Neural crest cell (in vitro differentiated cells): ENCODE results near the gene ZDHHC8. TPM values are rescaled to one million over a fixed set of nuclear protein-coding genes. Genes with fewer than 3 reads are reported as not detected.

Experiments
- DNase-seq: peaks from one replicate; pipeline ENCODE4 v3.0.0; 2021; ENCODE audit warnings: low read depth, mixed read lengths, low spot score
- H3K27ac Mint-ChIP-seq: one replicate; pipeline ENCODE4 v1.8.0; 2021; ENCODE audit warnings: mild to moderate bottlenecking, mixed read lengths; ENCODE audit not compliant: unreplicated experiment
- H3K27me3 Mint-ChIP-seq: 2 replicates; pipeline ENCODE4 v1.8.0; 2021; ENCODE audit warnings: low read depth, mild to moderate bottlenecking, mixed read lengths
- H3K36me3 Mint-ChIP-seq: 2 replicates; pipeline ENCODE4 v1.8.0; 2021; ENCODE audit warnings: low read depth, mild to moderate bottlenecking, mixed read lengths
- H3K4me1 Mint-ChIP-seq: 2 replicates; pipeline ENCODE4 v1.8.0; 2021; ENCODE audit warnings: mixed read lengths
- H3K4me3 Mint-ChIP-seq: one replicate; pipeline ENCODE4 v1.8.0; 2021; ENCODE audit warnings: mild to moderate bottlenecking, mixed read lengths
- H3K9me3 Mint-ChIP-seq: 2 replicates; pipeline ENCODE4 v1.8.0; 2021; ENCODE audit warnings: mixed read lengths
- CTCF ChIP-seq: fragments of 200-600 bp; sonication (generic); conservative IDR thresholded peaks from 2 replicates; pipeline ENCODE4 v1.5.0; 2021; ENCODE audit warnings: antibody characterized with exemption, mild to moderate bottlenecking
- total RNA-seq: library from RNA; stranded (reverse); gene quantifications from 2 replicates; pipeline ENCODE4 v1.2.1, GENCODE V29; 2021

Gene ZDHHC8
- total RNA-seq, 1 donor from 2014 or later: 98.9 TPM

GRCh38 chr22:20111045-20111688, 20.4 kb upstream of the ZDHHC8 start:
- peak overlapping the region; percentile 80 for H3K4me3 Mint-ChIP-seq
- peaks cover 9% of the 10 kb centered on the region for H3K36me3 Mint-ChIP-seq
- no peak overlapping the region for H3K27ac Mint-ChIP-seq
- no peak for DNase-seq
- TF ChIP-seq CTCF: peak; percentile 60
- H3K4me1 Mint-ChIP-seq: peaks cover 12% of the 10 kb centered on the region
- peaks cover 13% of the 10 kb centered on the region for H3K27me3 Mint-ChIP-seq
- no peaks in the 10 kb centered on the region for H3K9me3 Mint-ChIP-seq

- Mint-ChIP-seq H3K27ac (no peak overlapping the region), H3K36me3 (peaks cover 9% of the 10 kb centered on the region), H3K9me3 (no peaks in the 10 kb centered on the region), H3K27me3 (peaks cover 13% of the 10 kb centered on the region), H3K4me3 (peak overlapping the region; percentile 75), H3K4me1 (peaks cover 12% of the 10 kb centered on the region)
- TF ChIP-seq CTCF: no peak
- no peak for DNase-seq
Measured at GRCh38 chr22:20111689-20112622, 19.6 kb upstream of the ZDHHC8 start.

GRCh38 chr22:20112623-20113511, 18.7 kb upstream of the ZDHHC8 start:
- no peak for DNase-seq
- Mint-ChIP-seq H3K36me3 (peaks cover 9% of the 10 kb centered on the region), H3K4me3 (peak overlapping the region; percentile 54), H3K27me3 (peaks cover 14% of the 10 kb centered on the region), H3K9me3 (no peaks in the 10 kb centered on the region), H3K27ac (no peak overlapping the region), H3K4me1 (peaks cover 12% of the 10 kb centered on the region)
- TF ChIP-seq CTCF: no peak

GRCh38 chr22:20113551-20114310, 17.9 kb upstream of the ZDHHC8 start:
- peaks cover 12% of the 10 kb centered on the region for H3K27me3 Mint-ChIP-seq
- peak overlapping the region; percentile 89 for H3K27ac Mint-ChIP-seq
- H3K36me3 Mint-ChIP-seq: peaks cover 12% of the 10 kb centered on the region
- peak overlapping the region; percentile 72 for H3K4me3 Mint-ChIP-seq
- no peak for TF ChIP-seq CTCF
- H3K9me3 Mint-ChIP-seq: no peaks in the 10 kb centered on the region
- H3K4me1 Mint-ChIP-seq: peaks cover 20% of the 10 kb centered on the region
- DNase-seq: no peak
